HepG2 (cell line): ENCODE measurements around the gene S100A16. TPM values are rescaled to one million over a fixed set of nuclear protein-coding genes. Genes with fewer than 3 reads are reported as not detected.
A peak's percentile ranks its signal among the peaks of the same experiment; 100 is the strongest.

ENCODE experiments used
- ATF1 ChIP-seq: IDR thresholded peaks from 2 replicates; pipeline ENCODE4 v1.6.1; 2016; ENCODE audit warnings: mild to moderate bottlenecking, control low read depth
- DNMT1 ChIP-seq: sonication (generic); formaldehyde crosslinking; IDR thresholded peaks from 2 replicates; pipeline ENCODE4 v1.5.1; 2020; ENCODE audit warnings: mild to moderate bottlenecking, missing genetic modification reagents
- FOSL1 ChIP-seq: sonication (generic); formaldehyde crosslinking; IDR thresholded peaks from 2 replicates; pipeline ENCODE4 v1.9.0; 2021; ENCODE audit warnings: missing genetic modification reagents, borderline replicate concordance
- FOSL2 ChIP-seq: sonication (generic); formaldehyde crosslinking; IDR thresholded peaks from 2 replicates; pipeline ENCODE4 v1.4.0; 2020; ENCODE audit warnings: missing genetic modification reagents
- KLF9 ChIP-seq: IDR thresholded peaks from 2 replicates; pipeline ENCODE4 v1.6.1; 2016; ENCODE audit warnings: low read depth
- KMT2A ChIP-seq: sonication (generic); formaldehyde crosslinking; IDR thresholded peaks from 2 replicates; pipeline ENCODE4 v1.4.0; 2020; ENCODE audit warnings: missing genetic modification reagents
- MEIS1 ChIP-seq: sonication (generic); formaldehyde crosslinking; IDR thresholded peaks from 2 replicates; pipeline ENCODE4 v1.9.0; 2021; ENCODE audit warnings: mild to moderate bottlenecking, missing genetic modification reagents, moderate library complexity, borderline replicate concordance
- PHB2 ChIP-seq: fragments of 450-650 bp; IDR thresholded peaks from 2 replicates; pipeline ENCODE4 v1.6.1; 2018; ENCODE audit not compliant: partially characterized antibody
- RCOR2 ChIP-seq: IDR thresholded peaks from 2 replicates; pipeline ENCODE4 v1.6.1; 2016; ENCODE audit warnings: missing biosample characterization, missing genetic modification reagents
- SIX1 ChIP-seq: sonication (generic); formaldehyde crosslinking; IDR thresholded peaks from 2 replicates; pipeline ENCODE4 v1.4.0; 2020; ENCODE audit warnings: missing genetic modification reagents, borderline replicate concordance
- SNRNP70 ChIP-seq: fragments of 200-400 bp; formaldehyde crosslinking; IDR thresholded peaks from 2 replicates; pipeline ENCODE4 v1.6.1; 2017; ENCODE audit warnings: mild to moderate bottlenecking, low read depth, low read length, moderate library complexity
- TEAD2 ChIP-seq: sonication (generic); formaldehyde crosslinking; IDR thresholded peaks from 2 replicates; pipeline ENCODE4 v1.9.0; 2021; ENCODE audit warnings: missing genetic modification reagents
- ZBTB7A ChIP-seq: sonication (generic); formaldehyde crosslinking; IDR thresholded peaks from 2 replicates; pipeline ENCODE4 v1.8.0; 2022; ENCODE audit warnings: mild to moderate bottlenecking, missing genetic modification reagents
- ZNF484 ChIP-seq: sonication (generic); formaldehyde crosslinking; IDR thresholded peaks from 2 replicates; pipeline ENCODE4 v1.5.1; 2020; ENCODE audit warnings: mild to moderate bottlenecking, low read depth, missing genetic modification reagents, borderline replicate concordance
- ZNF737 ChIP-seq: sonication (generic); formaldehyde crosslinking; IDR thresholded peaks from 2 replicates; pipeline ENCODE4 v1.5.0; 2020; ENCODE audit warnings: missing genetic modification reagents, mild to moderate bottlenecking, borderline replicate concordance
- ZNF775 ChIP-seq: sonication (generic); formaldehyde crosslinking; IDR thresholded peaks from 2 replicates; pipeline ENCODE4 v1.4.0; 2020; ENCODE audit warnings: missing genetic modification reagents, mild to moderate bottlenecking, moderate library complexity, borderline replicate concordance
- ZSCAN22 ChIP-seq: sonication (generic); formaldehyde crosslinking; IDR thresholded peaks from 2 replicates; pipeline ENCODE4 v1.4.0; 2020; ENCODE audit warnings: mild to moderate bottlenecking, missing genetic modification reagents
- ZSCAN25 ChIP-seq: sonication (generic); formaldehyde crosslinking; IDR thresholded peaks from 2 replicates; pipeline ENCODE4 v1.8.0; 2022; ENCODE audit warnings: mild to moderate bottlenecking, missing genetic modification reagents
- polyA plus RNA-seq, 8 experiments: library from polyadenylated mRNA; depleted of rRNA in 3 of 8; stranded (reverse) in 7 of 8; unstranded in 1 of 8; fragments of >200 nt; fragmentation: Illumina TruSeq in 4 of 8; extraction: Trizol in 4 of 8; gene quantifications; 2 replicates each; pipeline versions ENCODE4 v1.2.1 to v1.2.3, GENCODE V29; 2011 to 2016; ENCODE audit warnings: low read depth in 4 of 8, missing spikeins in 1 of 8, mixed read lengths in 1 of 8; ENCODE audit not compliant: insufficient read depth in 1 of 8
- total RNA-seq, 5 experiments: library from RNA; depleted of rRNA; stranded (reverse); fragments of >200 nt; fragmentation: Illumina TruSeq; extraction: Trizol; gene quantifications; 2 replicates each; pipeline ENCODE4 v1.2.3, GENCODE V29; 2016; ENCODE audit warnings: low read depth in 1 of 5
- TF ChIP-seq, protein P1 (sequence below): sonication (generic); formaldehyde crosslinking; IDR thresholded peaks from 2 replicates; pipeline ENCODE4 v1.5.0; 2020; ENCODE audit warnings: mild to moderate bottlenecking, missing genetic modification reagents
- TF ChIP-seq, protein P2 (sequence below): sonication (generic); IDR thresholded peaks from 2 replicates; pipeline ENCODE4 v1.6.1; 2016; ENCODE audit warnings: low read depth, borderline replicate concordance
- TF ChIP-seq, protein P3 (sequence below): sonication (generic); formaldehyde crosslinking; conservative IDR thresholded peaks from 2 replicates; pipeline ENCODE4 v1.4.0; 2020; ENCODE audit warnings: missing genetic modification reagents
- TF ChIP-seq, protein P4 (sequence below): sonication (generic); formaldehyde crosslinking; IDR thresholded peaks from 2 replicates; pipeline ENCODE4 v1.4.0; 2020; ENCODE audit warnings: missing genetic modification reagents

Gene S100A16
- total and polyA plus RNA-seq, 2 of the 13 experiments (the other 11 are each of a cell fraction or from before 2014, with no cell fraction given): 46.0 to 195 TPM

DNA sequence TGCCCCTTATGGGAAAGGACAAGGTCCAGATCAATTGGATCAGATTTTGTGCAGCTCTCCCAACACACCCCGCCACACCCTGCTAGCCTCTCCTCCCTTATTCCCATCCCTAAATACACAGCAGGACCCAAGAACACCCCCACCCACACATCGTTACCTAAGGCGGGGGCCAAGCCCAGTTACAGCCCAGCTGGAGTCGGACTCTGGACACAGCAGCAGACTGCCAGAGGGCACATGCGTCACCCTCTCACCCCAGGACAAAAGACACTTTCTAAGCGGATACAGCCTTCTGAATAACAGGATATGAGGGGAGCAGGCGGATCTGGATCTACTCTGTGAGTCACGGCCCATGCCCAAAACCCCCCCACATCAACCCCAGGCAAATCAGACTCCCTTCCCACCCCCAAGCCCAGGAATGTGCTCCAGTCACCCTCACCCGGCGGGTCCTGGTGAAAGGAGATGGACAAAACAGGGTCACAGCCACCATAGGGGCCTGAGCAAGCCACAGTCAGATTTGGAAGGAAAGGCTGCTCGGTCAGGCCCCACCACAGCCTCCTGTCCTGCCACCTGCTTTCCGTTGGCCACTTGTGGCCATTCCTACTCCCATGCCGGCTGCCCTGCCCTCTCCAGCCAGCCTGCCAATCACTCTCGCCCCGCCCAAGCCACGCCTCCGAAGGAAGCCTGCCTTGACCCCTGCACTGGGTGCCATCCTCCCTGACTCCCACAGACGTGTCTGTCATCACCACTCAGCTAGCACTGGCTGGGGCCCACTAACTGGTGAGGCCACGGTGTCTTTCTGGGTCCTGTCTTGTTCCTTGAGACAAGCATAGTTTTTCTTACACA lies 4.0 kb downstream of the S100A16 start (continued):
- TF ChIP-seq, protein P1, sequence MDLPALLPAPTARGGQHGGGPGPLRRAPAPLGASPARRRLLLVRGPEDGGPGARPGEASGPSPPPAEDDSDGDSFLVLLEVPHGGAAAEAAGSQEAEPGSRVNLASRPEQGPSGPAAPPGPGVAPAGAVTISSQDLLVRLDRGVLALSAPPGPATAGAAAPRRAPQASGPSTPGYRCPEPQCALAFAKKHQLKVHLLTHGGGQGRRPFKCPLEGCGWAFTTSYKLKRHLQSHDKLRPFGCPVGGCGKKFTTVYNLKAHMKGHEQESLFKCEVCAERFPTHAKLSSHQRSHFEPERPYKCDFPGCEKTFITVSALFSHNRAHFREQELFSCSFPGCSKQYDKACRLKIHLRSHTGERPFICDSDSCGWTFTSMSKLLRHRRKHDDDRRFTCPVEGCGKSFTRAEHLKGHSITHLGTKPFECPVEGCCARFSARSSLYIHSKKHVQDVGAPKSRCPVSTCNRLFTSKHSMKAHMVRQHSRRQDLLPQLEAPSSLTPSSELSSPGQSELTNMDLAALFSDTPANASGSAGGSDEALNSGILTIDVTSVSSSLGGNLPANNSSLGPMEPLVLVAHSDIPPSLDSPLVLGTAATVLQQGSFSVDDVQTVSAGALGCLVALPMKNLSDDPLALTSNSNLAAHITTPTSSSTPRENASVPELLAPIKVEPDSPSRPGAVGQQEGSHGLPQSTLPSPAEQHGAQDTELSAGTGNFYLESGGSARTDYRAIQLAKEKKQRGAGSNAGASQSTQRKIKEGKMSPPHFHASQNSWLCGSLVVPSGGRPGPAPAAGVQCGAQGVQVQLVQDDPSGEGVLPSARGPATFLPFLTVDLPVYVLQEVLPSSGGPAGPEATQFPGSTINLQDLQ: no peak
- TF ChIP-seq ZSCAN25 (CRISPR knock-in tag) (no peak), FOSL1 (CRISPR knock-in tag) (no peak; the same call in 1 of the 2 replicates), ZNF737 (CRISPR knock-in tag) (no peak), ATF1 (CRISPR knock-in tag) (no peak; the same call in 1 of the 2 replicates), FOSL2 (peak; percentile 89), ZNF775 (no peak; the same call in 1 of the 2 replicates), TEAD2 (CRISPR knock-in tag) (no peak), KMT2A (CRISPR knock-in tag) (no peak), PHB2 (no peak), ZNF484 (CRISPR knock-in tag) (no peak), RCOR2 (CRISPR knock-in tag) (no peak), ZSCAN22 (CRISPR knock-in tag) (no peak), DNMT1 (CRISPR knock-in tag) (no peak; the same call in 1 of the 2 replicates), SIX1 (CRISPR knock-in tag) (no peak), SNRNP70 (no peak), ZBTB7A (CRISPR knock-in tag) (0 out of 2 replicates have a peak, but pooled peaks have one; percentile 42), MEIS1 (CRISPR knock-in tag) (peak; percentile 80; the same call in 1 of the 2 replicates), KLF9 (CRISPR knock-in tag) (no peak)
- TF ChIP-seq, protein P2, sequence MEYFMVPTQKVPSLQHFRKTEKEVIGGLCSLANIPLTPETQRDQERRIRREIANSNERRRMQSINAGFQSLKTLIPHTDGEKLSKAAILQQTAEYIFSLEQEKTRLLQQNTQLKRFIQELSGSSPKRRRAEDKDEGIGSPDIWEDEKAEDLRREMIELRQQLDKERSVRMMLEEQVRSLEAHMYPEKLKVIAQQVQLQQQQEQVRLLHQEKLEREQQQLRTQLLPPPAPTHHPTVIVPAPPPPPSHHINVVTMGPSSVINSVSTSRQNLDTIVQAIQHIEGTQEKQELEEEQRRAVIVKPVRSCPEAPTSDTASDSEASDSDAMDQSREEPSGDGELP: peak; percentile 93
- TF ChIP-seq, protein P3, sequence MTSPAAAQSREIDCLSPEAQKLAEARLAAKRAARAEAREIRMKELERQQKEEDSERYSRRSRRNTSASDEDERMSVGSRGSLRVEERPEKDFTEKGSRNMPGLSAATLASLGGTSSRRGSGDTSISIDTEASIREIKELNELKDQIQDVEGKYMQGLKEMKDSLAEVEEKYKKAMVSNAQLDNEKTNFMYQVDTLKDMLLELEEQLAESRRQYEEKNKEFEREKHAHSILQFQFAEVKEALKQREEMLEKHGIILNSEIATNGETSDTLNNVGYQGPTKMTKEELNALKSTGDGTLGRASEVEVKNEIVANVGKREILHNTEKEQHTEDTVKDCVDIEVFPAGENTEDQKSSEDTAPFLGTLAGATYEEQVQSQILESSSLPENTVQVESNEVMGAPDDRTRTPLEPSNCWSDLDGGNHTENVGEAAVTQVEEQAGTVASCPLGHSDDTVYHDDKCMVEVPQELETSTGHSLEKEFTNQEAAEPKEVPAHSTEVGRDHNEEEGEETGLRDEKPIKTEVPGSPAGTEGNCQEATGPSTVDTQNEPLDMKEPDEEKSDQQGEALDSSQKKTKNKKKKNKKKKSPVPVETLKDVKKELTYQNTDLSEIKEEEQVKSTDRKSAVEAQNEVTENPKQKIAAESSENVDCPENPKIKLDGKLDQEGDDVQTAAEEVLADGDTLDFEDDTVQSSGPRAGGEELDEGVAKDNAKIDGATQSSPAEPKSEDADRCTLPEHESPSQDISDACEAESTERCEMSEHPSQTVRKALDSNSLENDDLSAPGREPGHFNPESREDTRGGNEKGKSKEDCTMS (CRISPR knock-in tag): no peak
- TF ChIP-seq, protein P4, sequence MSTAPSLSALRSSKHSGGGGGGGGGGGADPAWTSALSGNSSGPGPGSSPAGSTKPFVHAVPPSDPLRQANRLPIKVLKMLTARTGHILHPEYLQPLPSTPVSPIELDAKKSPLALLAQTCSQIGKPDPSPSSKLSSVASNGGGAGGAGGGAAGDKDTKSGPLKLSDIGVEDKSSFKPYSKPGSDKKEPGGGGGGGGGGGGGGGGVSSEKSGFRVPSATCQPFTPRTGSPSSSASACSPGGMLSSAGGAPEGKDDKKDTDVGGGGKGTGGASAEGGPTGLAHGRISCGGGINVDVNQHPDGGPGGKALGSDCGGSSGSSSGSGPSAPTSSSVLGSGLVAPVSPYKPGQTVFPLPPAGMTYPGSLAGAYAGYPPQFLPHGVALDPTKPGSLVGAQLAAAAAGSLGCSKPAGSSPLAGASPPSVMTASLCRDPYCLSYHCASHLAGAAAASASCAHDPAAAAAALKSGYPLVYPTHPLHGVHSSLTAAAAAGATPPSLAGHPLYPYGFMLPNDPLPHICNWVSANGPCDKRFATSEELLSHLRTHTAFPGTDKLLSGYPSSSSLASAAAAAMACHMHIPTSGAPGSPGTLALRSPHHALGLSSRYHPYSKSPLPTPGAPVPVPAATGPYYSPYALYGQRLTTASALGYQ (CRISPR knock-in tag): no peak; the same call in 1 of the 2 replicates
